HG03280 (cell line): ENCODE results near the gene FAM13A.

ENCODE experiments used
- ATAC-seq: cut with Tn5 transposase; IDR thresholded peaks from one replicate; pipeline ENCODE4 v1.9.1; 2021; ENCODE audit warnings: mild to moderate bottlenecking, moderate library complexity; ENCODE audit not compliant: unreplicated experiment

Gene FAM13A

DNA sequence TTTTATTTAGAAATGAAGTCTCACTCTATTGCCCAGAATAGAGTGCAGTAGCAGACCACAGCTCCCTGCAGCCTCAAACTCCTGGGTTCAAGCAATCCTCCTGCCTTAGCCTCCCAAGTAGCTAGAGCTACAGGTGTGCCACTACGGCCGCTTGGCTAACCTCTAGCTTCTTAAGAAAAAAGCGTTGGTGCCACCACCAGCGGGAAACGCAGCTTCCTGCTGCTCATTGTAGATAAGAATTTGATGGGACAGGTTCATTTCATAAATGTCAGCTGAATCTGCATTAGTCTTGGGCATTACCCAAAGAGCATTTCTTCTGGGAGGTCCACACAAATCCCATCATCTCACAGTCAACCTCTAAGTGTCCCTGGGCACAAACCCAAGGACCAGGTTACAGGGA lies 326.2 kb downstream of the FAM13A start:
- ATAC-seq = no peak

DNA sequence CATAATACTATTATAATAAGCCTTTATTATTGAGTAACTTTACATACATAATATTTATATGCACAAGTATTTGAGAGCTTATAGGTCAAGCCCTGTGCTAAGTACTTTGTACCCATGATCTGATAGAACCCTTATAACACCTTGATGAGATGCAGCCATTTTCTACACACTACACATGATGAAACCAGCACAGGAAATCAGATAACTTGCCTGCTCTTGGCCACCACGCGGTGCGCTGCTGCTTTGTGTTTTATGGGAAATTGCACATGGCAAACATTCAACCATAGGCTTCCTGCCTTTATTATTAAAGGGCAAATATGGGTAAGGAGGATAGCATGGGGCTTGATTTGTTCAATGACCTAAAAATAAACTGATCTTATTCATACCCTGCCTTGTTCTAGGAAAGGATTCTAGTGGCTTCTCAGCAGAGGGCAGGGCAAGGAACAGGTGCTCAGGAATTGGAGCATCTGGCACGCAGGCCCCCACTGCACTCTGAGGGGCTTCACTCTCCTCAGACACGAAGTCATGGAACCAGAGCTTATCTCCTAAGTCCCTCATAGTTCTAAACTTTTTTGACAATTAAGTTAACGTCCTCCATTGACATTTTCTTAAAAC lies 327.7 kb downstream of the FAM13A start:
- no peak for ATAC-seq

- no peak for ATAC-seq
Measured at GRCh38 chr4:88728146-88728545, 328.8 kb downstream of the FAM13A start.

DNA sequence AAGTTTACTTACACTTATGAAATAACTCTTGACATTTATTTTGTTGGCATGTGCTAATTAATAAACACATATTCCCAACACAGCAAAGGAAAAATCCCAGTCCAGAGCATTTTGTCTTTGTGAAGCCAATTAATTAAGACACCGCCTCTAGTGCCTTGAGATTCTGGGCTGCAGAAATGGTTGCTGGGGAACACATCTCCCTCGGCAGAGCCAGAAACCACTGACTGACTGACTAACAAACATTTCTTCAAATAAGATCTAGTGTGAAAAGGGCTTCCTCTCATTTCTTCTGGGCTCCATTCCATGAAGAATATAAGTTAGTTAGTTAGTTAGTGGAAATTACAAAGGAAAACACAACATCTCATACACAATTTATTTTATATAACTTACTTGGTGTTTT lies 331.0 kb downstream of the FAM13A start:
- ATAC-seq = no peak

DNA sequence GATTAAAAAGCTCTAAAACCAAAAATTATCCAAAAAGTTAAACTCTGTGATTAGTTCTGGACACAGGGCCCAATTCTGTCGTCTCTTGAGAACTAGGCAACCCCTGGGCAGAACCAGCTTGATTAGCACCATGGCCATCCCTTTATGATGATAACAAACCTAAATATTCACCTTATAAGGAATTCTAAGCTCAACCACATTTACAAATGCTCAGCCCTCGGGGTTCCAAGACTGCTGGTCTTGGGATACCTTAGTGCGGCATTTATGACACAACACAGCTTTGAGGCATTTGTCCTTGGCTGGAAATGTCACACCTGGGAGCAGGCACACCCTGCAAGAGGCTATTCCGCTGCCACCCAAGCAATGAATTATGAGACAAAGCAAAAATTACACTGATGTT lies 331.8 kb downstream of the FAM13A start:
- no peak for ATAC-seq

DNA sequence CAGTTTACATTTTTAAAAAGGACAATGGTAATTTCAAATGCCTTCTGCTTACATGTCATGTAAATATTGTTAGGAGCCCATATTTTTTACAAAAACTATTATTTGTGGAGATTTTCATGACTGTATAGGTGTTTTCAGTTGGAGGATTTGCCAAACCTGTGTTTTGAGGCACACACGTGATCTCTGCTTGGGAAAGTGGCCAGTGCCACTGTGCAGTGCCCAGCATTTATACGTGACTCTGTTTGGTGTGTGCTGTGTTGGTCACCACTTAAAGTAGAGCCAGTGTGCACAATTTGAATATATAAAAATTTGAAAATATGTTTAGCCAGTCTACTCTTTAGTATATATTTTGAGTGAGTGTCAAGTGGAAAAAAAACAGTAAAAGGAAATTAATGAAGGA lies 332.6 kb downstream of the FAM13A start:
- no peak for ATAC-seq

DNA sequence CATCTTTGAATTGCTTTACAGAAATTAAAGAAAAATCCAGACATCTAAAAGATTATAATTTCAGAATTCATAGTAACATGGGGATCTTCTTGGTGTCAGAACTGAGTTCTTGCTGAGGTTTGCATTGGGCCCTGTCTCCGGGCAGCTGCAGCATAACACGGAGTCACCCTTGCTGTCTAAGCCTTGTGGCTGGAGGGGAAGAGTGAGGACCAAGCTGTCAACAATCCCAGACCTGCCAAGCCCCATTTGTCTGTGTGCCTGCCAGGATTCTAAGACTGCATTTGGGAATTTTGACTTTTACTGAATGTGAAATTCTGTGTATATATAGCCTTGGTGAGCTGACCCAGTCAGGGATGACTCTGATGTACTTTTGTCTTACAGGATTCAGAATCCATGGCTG lies 334.2 kb downstream of the FAM13A start:
- ATAC-seq = no peak

GRCh38 chr4:88722276-88722780 lies 334.7 kb downstream of the FAM13A start:
- no peak for ATAC-seq

GRCh38 chr4:88720451-88721428 lies 336.2 kb downstream of the FAM13A start:
- no peak for ATAC-seq

DNA sequence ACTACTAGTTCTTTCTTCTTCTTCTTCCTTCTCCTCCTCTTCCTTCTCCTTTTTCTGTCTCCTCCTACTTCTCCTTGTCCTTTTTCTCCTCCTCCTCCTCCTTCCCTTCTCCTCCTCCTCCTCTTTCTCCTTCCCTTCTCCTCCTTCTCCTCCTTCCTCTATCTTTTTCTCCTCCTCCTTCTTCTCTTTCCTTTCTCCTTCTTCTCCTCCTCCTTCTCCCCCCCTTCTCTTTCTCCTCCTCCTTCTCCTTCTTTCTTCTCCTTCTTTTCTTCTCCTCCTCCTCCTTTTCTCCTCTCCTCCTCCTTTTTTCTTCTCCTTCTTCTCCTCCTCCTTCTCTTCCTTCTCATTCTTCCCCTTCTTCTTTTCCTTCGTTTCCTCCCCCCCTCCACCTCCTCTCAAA lies 337.6 kb downstream of the FAM13A start:
- no peak for ATAC-seq

GRCh38 chr4:88718098-88718497 lies 338.9 kb downstream of the FAM13A start:
- ATAC-seq = no peak

- no peak for ATAC-seq
Measured at GRCh38 chr4:88713782-88714181, 343.2 kb downstream of the FAM13A start.

DNA sequence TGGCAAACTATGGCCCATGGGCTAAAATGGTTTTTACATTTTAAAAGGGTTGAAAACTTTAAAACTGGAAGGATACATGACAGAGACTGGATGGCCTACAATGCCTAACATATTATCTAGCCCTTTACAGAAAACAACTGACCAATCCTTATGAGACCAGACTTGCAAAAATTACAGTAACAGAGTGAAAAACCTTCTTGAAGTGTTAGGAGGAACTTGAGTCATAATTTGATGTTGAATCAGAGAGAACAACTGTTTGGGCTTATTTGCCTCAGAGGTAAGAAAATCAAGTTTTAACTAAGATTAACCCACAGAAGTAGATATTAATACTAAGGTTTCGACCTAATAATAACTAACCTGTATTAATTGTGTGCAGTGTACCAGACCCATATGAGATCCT lies 347.0 kb downstream of the FAM13A start:
- ATAC-seq = no peak

- ATAC-seq = no peak
Measured at GRCh38 chr4:88706574-88706973, 350.4 kb downstream of the FAM13A start.

DNA sequence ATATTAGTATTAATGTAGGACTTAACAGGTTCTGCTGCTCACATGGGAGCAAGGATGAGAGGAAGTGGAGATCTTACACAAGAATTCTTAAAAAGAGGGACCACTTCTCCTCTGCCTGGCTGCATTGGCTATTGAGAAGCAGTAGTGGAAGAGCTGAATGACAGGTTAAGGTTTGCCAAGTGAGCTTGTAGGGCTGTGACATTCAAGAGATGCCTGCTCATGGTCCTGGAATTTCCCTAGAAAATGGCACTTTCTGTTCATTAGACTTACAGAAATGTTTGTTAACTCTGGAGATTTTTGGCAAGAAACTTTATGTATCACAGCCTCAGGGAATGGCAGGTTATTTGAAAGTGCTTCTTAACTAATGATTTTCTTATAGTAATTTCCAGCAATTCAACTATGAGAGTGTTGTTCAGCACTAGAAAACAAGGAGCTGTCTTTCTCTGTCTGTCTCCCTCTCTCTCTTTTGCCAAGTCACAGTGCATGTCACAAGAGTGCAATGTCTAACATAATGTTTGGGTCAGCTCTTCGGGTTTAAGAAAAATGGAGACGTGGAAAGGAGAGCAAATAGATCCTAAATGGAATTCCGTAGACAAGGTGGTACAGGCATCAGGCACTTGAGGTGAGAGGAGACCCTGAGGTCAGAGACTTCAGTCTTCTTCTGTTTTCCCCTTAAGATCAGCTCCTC lies 351.0 kb downstream of the FAM13A start:
- no peak for ATAC-seq

DNA sequence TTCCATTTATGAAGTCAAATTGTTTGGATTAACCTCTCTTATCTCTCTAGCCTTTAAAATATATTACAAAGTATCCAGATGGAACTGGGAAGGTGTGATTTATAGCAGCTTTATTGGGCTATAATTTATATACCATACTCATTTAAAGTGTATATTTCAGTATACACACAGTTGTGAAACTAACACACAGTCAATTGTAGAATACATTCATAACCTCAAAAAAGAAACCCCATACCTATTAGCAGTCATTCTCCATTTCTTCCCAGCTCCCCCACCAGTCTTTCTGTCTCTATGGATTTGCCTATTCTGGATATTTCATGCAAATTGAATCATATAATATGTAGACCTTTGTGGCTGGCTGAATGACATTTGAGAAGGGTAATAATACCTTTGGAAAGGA lies 351.8 kb downstream of the FAM13A start:
- no peak for ATAC-seq

GRCh38 chr4:88702782-88703181 lies 354.2 kb downstream of the FAM13A start:
- no peak for ATAC-seq

GRCh38 chr4:88698519-88698918 lies 358.5 kb downstream of the FAM13A start:
- ATAC-seq = no peak

- ATAC-seq = peak; percentile 96
Measured at GRCh38 chr4:88697588-88698329, 359.2 kb downstream of the FAM13A start, which contains the start of gene NAP1L5. TSS of gene NAP1L5 (minus strand) at chr4:88697829. CDS start at chr4:88697754, 75 bp downstream.

- no peak for ATAC-seq
Measured at GRCh38 chr4:88697141-88697540, 359.8 kb downstream of the FAM13A start.

- no peak for ATAC-seq
Measured at GRCh38 chr4:88696630-88697029, 360.4 kb downstream of the FAM13A start.
